ENCODE data around the gene COL19A1. TPM values are rescaled to one million over a fixed set of nuclear protein-coding genes. Genes with fewer than 3 reads are reported as not detected.
"Not testable (repeated sequence)": the region's sequence is repeated elsewhere in the genome, so short reads cannot be mapped to it uniquely, and the experiment has no call there.

The COL19A1 gene
- total and polyA plus RNA-seq, 9 of the 15 experiments (the other 6 are each of a cell fraction or from before 2014, with no cell fraction given) = not detected

DNA sequence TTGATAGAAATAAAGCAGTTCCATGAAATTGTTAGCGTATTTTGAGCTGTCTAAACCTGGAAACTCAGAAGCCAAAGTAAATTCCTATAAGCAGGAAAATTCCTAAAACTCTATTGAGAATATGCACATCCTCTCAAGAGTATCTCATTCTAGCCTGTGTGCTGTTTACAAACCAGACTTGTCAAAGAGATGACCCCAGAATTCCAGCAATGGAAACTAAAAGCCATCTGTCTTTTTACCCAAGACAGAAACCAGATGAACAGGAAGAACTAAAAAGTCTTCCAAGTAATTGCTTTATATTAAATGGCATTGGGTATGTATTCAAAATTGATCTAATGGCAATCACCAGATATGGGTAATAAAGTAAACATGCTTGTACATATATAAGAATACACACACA lies 92.6 kb downstream of the COL19A1 start (continued):
- no peak for TF ChIP-seq ZNF197 (CRISPR knock-in tag; IDR thresholded peaks at IDR 0.05; ENCODE audit: low read depth)
- no peak for TF ChIP-seq SMAD3 (CRISPR knock-in tag; conservative IDR thresholded peaks at IDR 0.05)

DNA sequence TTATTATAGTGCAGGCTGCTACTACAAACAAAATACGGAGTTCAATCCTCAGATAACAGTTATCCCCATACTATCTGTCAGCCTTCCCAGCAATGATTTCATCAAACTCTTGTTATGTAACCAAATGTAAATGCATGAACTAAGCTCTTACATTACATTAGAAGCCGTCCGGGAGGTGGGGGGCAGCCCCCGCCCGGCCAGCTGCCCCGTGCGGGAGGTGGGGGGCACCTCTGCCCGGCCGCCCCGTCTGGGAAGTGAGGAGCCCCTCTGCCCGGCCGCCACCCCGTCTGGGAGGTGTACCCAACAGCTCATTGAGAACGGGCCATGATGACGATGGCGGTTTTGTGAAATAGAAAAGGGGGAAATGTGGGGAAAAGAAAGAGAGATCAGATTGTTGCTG lies 99.6 kb downstream of the COL19A1 start:
- POLR2A ChIA-PET = interaction anchor here (0.7 to 1.0 kb wide), 2 partner anchors 14 to 21 kb away, joined by 3 to 4 read pairs; no protein-coding TSS in a partner anchor
- H3K79me2 ChIP-seq (ENCODE audit: control insufficient read depth, insufficient read depth, low read length); H3K27ac ChIP-seq (ENCODE audit: extremely low read depth, low read depth, low read length); BruUV-seq (replicated peaks); ATAC-seq; H3K4me2 ChIP-seq (ENCODE audit: insufficient read depth, low read length); H3K9ac ChIP-seq (ENCODE audit: insufficient read depth in 1 of 2, low read depth in 2 of 2, low read length in 2 of 2); H3K4me1 ChIP-seq (replicated peaks in 1 of 2; ENCODE audit: control insufficient read depth in 2 of 2, insufficient read depth in 2 of 2, low read length in 2 of 2); H3K27me3 ChIP-seq (ENCODE audit: control insufficient read depth in 2 of 2, insufficient read depth in 2 of 2, low read length in 2 of 2); intact Hi-C loops (cut with micrococcal nuclease); H3K9me1 ChIP-seq (ENCODE audit: control insufficient read depth, insufficient read depth, low read length); FAIRE-seq; DNase-seq (ENCODE audit: extremely low read depth in 1 of 4, low spot score in 3 of 4); H3K9me3 ChIP-seq (replicated peaks; ENCODE audit: control insufficient read depth, insufficient read depth, low read depth, low read length); H3K36me3 ChIP-seq (ENCODE audit: control insufficient read depth, insufficient read depth, low read length); H4K20me1 ChIP-seq (replicated peaks; ENCODE audit: control insufficient read depth, insufficient read depth, low read length); in situ Hi-C loops (cut with MboI); H3K4me3 ChIP-seq; H2AFZ ChIP-seq (ENCODE audit: low read depth, low read length): not testable (repeated sequence)
- CTCF ChIA-PET (ENCODE audit: low intra/inter-chr PET ratio) = interaction anchor here (0.6 kb wide), 1 partner anchor 206 kb away, joined by 6 read pairs; no protein-coding TSS in a partner anchor
- 9% methylated on average over 5 of the region's 16 CpGs for whole genome bisulfite sequencing (ENCODE audit: insufficient coverage, low coverage, missing lambda C conversion rate)

DNA sequence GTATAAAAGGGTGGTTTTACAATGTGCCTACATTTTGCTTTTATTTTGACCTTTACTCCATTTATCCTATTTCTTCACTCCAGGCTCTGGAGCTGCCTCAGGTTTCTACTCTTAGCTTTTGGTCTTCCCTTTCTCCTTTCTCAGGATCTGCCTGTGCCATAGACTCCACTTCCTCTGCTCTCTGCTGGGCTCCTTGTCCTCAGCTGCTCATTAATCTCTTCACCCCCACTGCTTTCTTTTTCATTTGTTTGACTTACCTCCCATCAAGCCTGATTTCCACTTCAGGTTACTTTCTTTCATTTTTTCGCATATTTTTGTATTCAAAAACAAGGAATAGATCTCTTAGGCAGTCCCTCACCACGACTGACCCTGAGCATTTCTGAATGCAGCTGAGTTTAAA lies 106.8 kb downstream of the COL19A1 start:
- H3K9me3 ChIP-seq (replicated peaks; ENCODE audit: control insufficient read depth, insufficient read depth, low read depth, low read length) = no peaks in the 10 kb centered on the region
- FAIRE-seq (no peak), DNase-seq (ENCODE audit: extremely low read depth in 1 of 4, low spot score in 3 of 4) (no peak), ATAC-seq (no peak)
- no peaks in the 10 kb centered on the region for H3K36me3 ChIP-seq (ENCODE audit: control insufficient read depth, insufficient read depth, low read length)
- no peak overlapping the region for H2AFZ ChIP-seq (ENCODE audit: low read depth, low read length)
- H3K4me3 ChIP-seq = no peak overlapping the region
- H3K9me1 ChIP-seq (ENCODE audit: control insufficient read depth, insufficient read depth, low read length) = no peaks in the 10 kb centered on the region
- H3K9ac ChIP-seq (ENCODE audit: insufficient read depth in 1 of 2, low read depth in 2 of 2, low read length in 2 of 2) = no peak overlapping the region
- no peak overlapping the region for H3K27ac ChIP-seq (ENCODE audit: extremely low read depth, low read depth, low read length)
- no peak overlapping the region for H3K4me2 ChIP-seq (ENCODE audit: insufficient read depth, low read length)
- CTCF ChIA-PET (ENCODE audit: low intra/inter-chr PET ratio) = no interaction called here
- H4K20me1 ChIP-seq (replicated peaks; ENCODE audit: control insufficient read depth, insufficient read depth, low read length) = no peaks in the 10 kb centered on the region
- no peaks in the 10 kb centered on the region for H3K79me2 ChIP-seq (ENCODE audit: control insufficient read depth, insufficient read depth, low read length)
- WGBS (ENCODE audit: insufficient coverage, low coverage, missing lambda C conversion rate) = 0% methylated on average over 2 of the region's 2 CpGs
- POLR2A ChIA-PET = no interaction called here
- no peaks in the 10 kb centered on the region for H3K4me1 ChIP-seq (replicated peaks in 1 of 2; ENCODE audit: control insufficient read depth in 2 of 2, insufficient read depth in 2 of 2, low read length in 2 of 2)
- no TSS peak for BruUV-seq (replicated peaks)
- H3K27me3 ChIP-seq (ENCODE audit: control insufficient read depth in 2 of 2, insufficient read depth in 2 of 2, low read length in 2 of 2) = no peaks in the 10 kb centered on the region
- in situ Hi-C loops (cut with MboI) = no loop called here
- TF ChIP-seq, protein P1, sequence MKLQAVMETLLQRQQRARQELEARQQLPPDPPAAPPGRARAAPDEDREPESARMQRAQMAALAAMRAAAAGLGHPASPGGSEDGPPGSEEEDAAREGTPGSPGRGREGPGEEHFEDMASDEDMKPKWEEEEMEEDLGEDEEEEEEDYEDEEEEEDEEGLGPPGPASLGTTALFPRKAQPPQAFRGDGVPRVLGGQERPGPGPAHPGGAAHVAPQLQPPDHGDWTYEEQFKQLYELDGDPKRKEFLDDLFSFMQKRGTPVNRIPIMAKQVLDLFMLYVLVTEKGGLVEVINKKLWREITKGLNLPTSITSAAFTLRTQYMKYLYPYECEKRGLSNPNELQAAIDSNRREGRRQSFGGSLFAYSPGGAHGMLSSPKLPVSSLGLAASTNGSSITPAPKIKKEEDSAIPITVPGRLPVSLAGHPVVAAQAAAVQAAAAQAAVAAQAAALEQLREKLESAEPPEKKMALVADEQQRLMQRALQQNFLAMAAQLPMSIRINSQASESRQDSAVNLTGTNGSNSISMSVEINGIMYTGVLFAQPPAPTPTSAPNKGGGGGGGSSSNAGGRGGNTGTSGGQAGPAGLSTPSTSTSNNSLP (IDR thresholded peaks at IDR 0.05; ENCODE audit: borderline replicate concordance, low read depth, low read length) = no peak
- TF ChIP-seq, protein P2, sequence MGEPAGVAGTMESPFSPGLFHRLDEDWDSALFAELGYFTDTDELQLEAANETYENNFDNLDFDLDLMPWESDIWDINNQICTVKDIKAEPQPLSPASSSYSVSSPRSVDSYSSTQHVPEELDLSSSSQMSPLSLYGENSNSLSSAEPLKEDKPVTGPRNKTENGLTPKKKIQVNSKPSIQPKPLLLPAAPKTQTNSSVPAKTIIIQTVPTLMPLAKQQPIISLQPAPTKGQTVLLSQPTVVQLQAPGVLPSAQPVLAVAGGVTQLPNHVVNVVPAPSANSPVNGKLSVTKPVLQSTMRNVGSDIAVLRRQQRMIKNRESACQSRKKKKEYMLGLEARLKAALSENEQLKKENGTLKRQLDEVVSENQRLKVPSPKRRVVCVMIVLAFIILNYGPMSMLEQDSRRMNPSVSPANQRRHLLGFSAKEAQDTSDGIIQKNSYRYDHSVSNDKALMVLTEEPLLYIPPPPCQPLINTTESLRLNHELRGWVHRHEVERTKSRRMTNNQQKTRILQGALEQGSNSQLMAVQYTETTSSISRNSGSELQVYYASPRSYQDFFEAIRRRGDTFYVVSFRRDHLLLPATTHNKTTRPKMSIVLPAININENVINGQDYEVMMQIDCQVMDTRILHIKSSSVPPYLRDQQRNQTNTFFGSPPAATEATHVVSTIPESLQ (CRISPR knock-in tag; IDR thresholded peaks at IDR 0.05) = no peak
- no peak for TF ChIP-seq ZNF699 (CRISPR knock-in tag; IDR thresholded peaks at IDR 0.05; ENCODE audit: insufficient replicate concordance)
- TF ChIP-seq HNRNPL (IDR thresholded peaks at IDR 0.05; ENCODE audit: low read depth, low read length) = no peak
- no peak for TF ChIP-seq BCL6 (CRISPR knock-in tag; IDR thresholded peaks at IDR 0.05)
- intact Hi-C loops (cut with micrococcal nuclease) = no loop called here
